GM18502 (cell line): ENCODE measurements around the gene TMEM80.
A peak's percentile ranks its signal among the peaks of the same experiment; 100 is the strongest.
"Not testable (repeated sequence)": the region's sequence is repeated elsewhere in the genome, so short reads cannot be mapped to it uniquely, and the experiment has no call there.

Source experiments
- ATAC-seq: cut with Tn5 transposase; IDR thresholded peaks from one replicate; pipeline ENCODE4 v1.9.1; 2021; ENCODE audit warnings: mild to moderate bottlenecking; ENCODE audit not compliant: unreplicated experiment, poor library complexity

Gene TMEM80

GRCh38 chr11:737899-738298, 42.3 kb downstream of the TMEM80 start:
- ATAC-seq, result not testable (repeated sequence)

- ATAC-seq, result no peak
Measured at GRCh38 chr11:742156-742546, 46.5 kb downstream of the TMEM80 start.

GRCh38 chr11:742571-743201, 47.1 kb downstream of the TMEM80 start:
- ATAC-seq, result no peak

GRCh38 chr11:745428-745827, 49.8 kb downstream of the TMEM80 start:
- ATAC-seq, result no peak

GRCh38 chr11:746289-747157, 50.9 kb downstream of the TMEM80 start:
- ATAC-seq, result peak; percentile 34

- peak; percentile 93 for ATAC-seq
Measured at GRCh38 chr11:747158-748006, 51.8 kb downstream of the TMEM80 start, which contains the start of gene TALDO1. TSS of gene TALDO1 (plus strand) at chr11:747464. CDS start at chr11:747482, 18 bp downstream.

GRCh38 chr11:748007-748359, 52.4 kb downstream of the TMEM80 start:
- peak; percentile 3 for ATAC-seq

GRCh38 chr11:749731-750130, 54.1 kb downstream of the TMEM80 start:
- no peak for ATAC-seq
